Prostate gland (tissue), 2 donors: ENCODE measurements around the gene TRAF2.

Experiments used
- POLR2A ChIP-seq: fragments of 450-650 bp; IDR thresholded peaks from one replicate; pipeline ENCODE4 v1.6.1; 2016; ENCODE audit warnings: antibody characterized with exemption, mild to moderate bottlenecking
- TF ChIP-seq, protein P1 (sequence below), 4 experiments: fragments of 200-600 bp in 2 of 4; fragments of 450-650 bp in 2 of 4; sonication (generic) in 2 of 4; IDR thresholded peaks; 1 replicate in 3 of 4; 2 replicates in 1 of 4; pipeline ENCODE4 v1.5.1; 2016 to 2019; ENCODE audit warnings: antibody characterized with exemption in 4 of 4, mild to moderate bottlenecking in 2 of 4, moderate library complexity in 2 of 4

DNA sequence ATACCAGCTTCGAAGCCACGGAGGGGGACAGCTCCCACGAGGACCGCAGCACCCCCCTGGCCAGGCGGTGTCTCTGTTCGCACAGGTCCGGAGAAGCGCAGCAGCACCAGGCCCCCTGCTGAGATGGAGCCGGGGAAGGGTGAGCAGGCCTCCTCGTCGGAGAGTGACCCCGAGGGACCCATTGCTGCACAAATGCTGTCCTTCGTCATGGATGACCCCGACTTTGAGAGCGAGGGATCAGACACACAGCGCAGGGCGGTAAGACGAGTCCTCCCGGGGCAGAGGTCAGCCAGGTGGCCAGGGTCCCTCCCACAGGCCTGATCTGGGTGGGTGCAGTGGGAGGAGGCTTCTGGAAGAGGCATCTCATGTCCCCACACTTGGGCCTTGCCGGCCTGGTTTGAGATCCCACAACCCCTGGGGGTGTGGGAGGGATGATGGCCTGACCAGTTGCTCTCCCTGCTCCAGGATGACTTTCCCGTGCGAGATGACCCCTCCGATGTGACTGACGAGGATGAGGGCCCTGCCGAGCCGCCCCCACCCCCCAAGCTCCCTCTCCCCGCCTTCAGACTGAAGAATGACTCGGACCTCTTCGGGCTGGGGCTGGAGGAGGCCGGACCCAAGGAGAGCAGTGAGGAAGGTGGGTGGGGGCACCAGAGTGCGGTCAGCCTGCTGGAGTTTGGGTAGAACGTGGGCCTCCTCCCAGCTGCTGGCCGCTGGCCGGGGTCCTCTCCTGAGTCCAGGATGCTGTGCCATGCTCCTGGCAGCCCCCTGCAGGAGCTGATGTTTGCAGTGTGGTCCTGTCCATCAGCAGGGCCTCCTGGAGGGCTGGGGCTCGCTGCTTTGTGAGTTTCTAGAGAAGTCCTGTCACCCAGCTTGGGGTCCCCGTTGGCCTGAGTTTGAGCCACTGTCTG lies 46.8 kb upstream of the TRAF2 start:
- TF ChIP-seq, protein P1, sequence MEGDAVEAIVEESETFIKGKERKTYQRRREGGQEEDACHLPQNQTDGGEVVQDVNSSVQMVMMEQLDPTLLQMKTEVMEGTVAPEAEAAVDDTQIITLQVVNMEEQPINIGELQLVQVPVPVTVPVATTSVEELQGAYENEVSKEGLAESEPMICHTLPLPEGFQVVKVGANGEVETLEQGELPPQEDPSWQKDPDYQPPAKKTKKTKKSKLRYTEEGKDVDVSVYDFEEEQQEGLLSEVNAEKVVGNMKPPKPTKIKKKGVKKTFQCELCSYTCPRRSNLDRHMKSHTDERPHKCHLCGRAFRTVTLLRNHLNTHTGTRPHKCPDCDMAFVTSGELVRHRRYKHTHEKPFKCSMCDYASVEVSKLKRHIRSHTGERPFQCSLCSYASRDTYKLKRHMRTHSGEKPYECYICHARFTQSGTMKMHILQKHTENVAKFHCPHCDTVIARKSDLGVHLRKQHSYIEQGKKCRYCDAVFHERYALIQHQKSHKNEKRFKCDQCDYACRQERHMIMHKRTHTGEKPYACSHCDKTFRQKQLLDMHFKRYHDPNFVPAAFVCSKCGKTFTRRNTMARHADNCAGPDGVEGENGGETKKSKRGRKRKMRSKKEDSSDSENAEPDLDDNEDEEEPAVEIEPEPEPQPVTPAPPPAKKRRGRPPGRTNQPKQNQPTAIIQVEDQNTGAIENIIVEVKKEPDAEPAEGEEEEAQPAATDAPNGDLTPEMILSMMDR (IDR thresholded peaks at IDR 0.05), result no peak
- TF ChIP-seq POLR2A, result no peak
